A172 (cell line): ENCODE data around the gene SPATA32. TPM values are rescaled to one million over a fixed set of nuclear protein-coding genes. Genes with fewer than 3 reads are reported as not detected.

Experiments
- DNase-seq: peaks from one replicate; pipeline ENCODE4 v3.0.0-alpha.2; 2015; ENCODE audit warnings: low spot score
- total RNA-seq: library from RNA; depleted of rRNA; stranded (reverse); fragments of >200 nt; shearing (Covaris generic); gene quantifications from 2 replicates; pipeline ENCODE4 v1.2.3, GENCODE V29; 2014

SPATA32 gene
- total RNA-seq, 1 experiment from 2014 or later = not detected

GRCh38 chr17:45293413-45294211, 31.7 kb upstream of the SPATA32 start:
- peak; percentile 98 for DNase-seq

DNA sequence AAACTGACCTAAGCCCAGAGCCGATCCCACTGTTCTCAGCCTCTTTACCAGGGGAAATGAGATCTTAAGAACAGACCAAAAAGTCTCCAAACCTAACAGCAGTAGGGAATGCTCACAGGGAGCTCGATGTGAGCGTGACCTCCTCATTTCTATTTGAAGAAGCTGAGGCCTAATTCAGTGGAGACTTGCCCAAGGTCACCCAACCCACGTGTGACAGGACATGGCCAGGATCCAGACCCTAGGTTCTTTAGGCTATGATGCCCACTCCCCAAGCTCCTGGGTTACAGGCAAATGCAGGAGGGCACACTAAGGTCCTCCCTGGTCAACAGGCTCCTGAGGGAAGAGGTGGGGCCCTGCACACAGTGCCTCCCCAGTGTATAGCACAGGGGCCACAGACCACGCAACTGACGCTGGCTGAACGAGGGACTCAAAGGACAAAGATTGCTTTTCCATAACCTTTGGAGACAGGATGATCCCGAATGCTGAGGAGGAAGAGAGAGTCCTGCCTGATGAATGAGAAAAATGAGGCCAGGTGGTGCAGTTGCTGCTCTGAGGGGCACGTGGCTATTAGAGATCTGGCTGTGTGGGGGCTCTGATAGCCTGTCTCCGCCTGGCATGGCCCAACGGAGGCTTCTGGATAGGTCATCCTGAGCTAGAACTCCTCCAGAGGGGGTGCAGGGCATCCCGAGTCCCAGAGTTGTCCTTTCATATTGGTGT, 31.0 kb upstream of the SPATA32 start:
- DNase-seq = no peak

DNA sequence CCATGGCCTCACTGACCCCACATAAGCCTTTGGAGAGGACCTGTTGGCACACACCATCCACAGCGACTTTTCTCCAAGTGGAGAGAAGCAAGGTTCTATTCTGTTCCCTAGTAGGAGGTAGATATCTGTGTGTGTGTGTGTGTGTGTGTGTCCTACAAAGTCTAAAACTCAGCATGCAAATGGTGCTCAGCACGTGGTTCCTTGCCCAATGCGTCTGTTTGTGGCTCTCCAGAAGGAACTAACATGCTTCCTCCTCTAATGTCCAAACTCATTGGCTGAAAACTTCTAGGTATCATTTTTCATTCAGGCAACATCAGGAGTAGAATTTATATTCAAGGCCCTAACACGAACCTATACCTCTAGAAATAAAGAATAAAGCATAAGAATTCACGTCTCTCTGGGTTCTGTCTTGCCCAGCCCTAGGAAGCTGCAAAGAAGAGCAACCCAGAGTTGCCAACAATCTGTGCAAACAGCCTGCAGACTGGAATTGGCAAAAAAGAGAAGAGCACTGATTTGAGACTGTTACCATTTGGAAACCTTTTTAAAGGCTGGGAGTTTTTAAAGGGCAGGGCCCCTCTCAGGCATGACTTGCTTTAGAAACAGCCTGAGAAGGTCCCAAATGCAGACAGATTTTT, 29.4 kb upstream of the SPATA32 start:
- DNase-seq = no peak

GRCh38 chr17:45290269-45290765, 28.4 kb upstream of the SPATA32 start:
- no peak for DNase-seq

DNA sequence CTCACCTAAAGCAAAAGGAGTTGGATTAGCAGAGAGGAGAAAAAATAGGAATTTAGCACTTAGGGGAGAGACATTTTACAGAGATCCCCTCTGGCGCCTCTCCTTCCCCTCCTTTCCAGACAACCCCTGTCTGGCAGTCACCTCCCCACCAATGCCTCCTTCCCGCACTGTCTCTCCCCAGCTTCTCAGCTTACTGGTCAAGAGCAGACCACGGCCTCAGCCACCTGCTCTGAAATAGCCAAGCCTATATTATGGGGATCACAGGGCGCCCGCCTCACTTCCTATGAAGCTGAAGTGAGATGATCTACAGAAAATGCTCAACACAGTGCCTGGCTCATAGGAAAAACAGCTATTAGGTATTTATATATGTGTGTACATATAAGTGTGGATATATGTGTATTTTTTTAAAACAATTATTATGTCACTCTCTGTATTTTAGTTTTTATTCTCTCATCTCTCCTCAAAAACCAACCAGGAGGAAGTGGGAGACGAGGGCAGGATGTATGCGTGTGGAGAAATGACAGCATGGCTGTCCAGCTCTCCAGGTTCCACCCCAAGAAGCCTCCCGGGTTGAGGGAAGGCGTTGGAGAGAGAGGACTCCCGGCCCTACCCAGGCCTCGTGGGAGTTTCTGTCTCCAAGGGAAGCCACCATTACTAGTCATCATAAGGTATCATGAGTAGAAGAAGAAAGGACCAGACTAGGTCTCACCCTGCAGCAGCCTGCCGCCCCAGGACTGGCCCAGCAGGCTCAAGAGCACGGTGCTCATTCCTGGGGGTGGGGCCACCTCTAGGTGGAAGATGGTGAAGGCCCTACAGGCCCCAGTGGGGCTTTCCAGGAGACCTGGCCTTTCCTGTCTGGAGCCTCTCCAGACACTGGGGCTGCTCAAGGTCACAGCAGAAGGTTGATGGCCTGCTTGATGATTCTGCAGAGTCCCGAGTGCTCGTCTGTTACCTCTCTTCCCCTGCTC, 27.7 kb upstream of the SPATA32 start:
- DNase-seq = peak; percentile 40

DNA sequence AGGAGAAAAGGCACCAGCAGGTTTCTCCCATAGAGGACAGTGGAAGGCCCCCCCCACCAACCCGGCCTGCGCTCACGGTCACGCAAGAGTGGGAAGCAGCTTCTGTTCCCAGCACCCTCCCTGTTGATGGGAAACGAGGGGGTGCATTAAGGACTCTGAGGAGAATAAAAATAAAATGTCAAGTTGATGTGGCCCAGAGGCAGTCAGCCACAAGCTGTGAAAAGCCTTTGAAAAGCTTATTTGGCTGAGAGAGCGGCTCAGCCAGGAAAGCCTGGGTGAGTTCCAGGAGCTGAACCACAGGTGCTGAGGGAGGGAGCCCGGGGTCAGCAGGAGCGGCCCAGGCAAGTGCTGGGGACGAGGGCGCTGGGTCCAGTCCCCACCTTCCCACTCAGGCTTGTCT, 26.9 kb upstream of the SPATA32 start:
- no peak for DNase-seq

DNA sequence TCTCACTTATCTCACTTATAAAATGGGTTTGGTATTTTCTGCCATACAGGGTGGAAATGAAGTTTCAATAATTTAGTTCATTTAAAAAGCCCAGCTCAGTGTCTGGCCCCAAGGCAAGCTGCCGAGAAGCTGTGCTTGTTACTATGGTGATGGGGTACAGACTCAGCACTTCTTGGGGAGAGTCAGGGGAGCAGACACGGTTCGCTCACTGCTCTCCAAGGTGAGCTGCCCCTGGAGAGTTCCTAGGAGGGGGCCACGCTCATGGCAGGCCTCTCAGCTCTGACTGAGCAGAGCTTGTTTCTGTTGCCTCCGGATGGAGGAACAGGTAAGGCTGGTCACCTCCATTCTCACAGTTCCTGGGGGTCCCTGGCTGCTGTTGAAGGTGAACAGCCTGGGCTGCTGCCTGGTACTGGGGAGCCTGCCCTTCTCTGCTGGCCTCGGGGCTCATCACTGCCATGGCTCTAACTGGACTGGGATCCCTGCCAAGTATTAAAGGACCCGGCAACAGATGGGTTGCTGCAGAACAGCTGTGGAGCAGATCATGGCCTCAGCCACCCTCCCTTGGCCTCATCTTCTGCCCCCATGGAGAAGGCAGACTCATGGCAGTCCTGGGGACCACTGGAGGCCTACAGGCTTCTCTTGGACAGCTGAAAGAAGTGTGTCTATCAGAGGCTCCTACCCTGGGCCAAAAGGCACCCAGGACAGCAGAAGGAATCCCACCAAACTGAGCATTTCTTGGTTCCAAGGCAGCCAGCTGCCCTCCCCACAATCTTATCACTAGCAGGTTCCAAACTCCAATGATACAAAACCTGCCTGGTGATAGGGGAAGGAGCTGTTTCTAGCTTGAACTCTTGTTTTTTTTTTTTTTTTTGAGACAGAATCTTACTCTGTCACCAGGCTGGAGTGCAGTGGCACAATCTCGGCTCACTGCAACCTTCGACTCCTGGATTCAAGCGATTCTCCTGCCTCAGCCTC, 25.9 kb upstream of the SPATA32 start:
- no peak for DNase-seq

DNA sequence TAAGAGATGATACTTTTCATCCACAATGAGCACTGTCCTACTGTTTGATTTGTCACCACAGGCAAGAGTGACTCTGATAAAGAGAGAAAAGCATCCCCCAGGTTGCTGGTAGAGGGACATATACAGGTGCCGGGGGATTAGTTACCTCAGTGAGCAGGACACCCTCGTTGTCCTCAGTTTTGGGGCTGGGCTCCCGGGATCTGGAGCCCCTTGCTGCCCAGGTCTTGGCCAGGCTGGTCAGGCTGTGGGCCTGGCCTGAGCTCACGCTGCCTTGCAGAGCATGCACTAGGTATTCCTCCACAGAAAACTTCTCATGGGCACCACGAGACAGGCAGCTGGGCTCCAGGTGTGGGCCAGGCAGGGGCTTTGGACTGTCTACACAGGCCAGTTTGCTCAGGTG, 24.4 kb upstream of the SPATA32 start:
- no peak for DNase-seq

GRCh38 chr17:45284176-45285140, 22.6 kb upstream of the SPATA32 start:
- DNase-seq = no peak

GRCh38 chr17:45283711-45284110, 21.8 kb upstream of the SPATA32 start:
- DNase-seq = no peak

DNA sequence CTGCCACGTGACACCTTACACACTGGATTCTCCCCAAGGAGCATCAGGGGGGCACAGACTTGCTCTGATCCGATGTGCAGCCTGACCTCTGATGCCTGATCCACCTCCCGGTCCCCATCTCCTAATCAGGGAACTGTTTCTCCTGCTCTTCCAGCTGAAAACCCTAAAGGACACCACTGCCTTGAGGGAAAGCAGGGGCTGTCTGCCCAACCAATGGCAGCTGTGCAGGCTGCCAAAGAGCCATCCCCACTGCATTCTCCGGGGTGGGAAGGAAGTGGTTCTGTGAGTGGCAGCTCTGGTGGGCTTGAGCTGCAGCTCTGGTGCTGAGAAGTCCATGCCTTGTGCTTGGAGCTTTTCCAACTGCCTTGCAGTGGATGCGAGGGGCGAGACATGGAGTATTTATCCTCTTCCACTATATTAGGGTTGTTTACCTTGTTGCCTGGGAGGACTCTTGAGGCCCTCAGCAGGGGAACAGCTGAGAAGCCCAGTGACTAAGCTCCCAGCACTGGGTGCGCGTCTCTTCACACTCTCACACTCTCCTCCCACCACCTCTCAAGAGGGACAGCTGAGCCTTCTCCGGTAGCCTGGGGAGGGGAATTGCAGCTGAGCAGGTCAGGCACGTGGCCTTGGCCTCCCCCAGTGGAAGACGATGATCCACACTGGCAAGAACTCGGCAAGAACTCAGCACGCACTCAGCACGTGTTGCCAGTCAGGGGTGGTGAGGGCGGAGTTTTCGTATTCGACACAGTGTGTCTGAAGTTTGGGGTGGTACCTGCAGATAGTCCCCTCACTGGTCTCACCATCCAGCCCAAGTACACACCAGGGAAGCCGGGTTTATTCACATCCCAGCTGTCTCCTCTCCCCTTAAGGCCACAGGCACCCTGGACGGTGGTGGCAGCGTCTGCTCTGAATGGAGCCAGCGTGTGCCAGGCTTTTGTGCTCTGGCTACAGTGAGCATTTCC, 21.1 kb upstream of the SPATA32 start:
- DNase-seq = peak; percentile 83

DNA sequence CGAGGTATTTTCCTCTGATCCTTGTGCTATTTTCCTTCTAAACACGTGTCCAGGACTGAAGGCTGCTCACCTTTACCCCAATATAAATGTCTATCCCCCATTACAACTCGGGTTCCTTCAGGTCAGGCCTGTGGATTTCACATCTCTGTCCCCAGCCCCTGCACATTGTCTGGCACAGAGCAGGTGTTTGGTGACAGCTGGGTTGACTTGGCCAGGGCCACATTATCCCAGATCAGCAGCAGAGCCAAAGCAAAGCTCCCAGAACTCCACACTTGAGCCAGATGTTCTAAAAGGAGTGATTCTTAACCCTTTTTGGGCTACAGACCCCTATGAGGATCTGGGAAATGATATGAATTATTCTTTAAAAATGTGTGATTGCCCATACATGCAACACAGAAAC, 18.0 kb upstream of the SPATA32 start:
- DNase-seq = no peak

DNA sequence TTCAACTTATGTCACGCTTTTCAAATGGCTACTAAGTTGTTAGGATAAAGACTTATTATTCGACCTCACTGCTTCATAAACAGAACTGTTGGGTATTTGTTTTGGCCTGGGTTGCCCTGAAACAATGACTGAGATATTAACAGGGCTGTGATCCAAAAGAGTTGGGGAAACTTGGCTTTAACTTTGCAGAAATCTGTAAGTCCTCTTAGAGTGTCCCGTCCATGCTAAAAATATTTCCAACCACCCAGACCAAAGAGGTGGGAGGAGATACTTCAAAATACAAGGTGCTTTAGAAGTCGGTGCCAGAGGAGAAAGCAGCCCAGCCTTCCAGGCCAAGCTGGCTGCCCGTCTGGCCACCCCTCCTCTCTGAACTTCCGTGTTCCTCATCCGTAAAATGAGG, 16.1 kb upstream of the SPATA32 start:
- no peak for DNase-seq

DNA sequence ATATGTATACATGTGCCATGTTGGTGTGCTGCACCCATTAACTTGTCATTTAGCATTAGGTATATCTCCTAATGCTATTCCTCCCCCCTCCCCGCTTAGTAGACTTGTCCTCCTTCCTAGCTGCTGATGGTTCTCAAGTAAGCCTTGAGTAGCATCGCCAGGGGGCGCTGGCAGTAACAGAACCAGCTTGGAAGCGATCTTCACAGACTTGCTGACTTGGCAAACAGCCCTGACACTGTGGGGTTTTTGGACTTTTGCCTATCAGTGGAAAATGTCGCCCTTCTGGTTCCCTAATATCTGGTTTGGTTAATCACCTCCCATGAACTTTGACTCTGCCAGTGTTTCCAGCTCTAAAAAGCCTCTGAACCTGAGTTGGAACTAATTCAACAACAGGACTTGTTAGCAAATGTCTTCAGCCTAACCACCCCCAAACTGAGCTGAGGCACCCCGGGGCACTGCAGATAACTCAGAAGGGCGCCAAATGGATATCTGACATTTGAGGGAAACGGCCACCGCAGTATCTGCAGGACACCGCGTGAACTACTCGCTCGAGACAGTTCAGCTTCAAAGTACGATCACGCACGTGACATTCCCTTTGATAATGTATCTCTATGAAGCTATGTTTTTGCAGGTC, 15.4 kb upstream of the SPATA32 start:
- DNase-seq = peak; percentile 94

- DNase-seq = peak; percentile 67
Measured at GRCh38 chr17:45276031-45276430, 14.1 kb upstream of the SPATA32 start.

DNA sequence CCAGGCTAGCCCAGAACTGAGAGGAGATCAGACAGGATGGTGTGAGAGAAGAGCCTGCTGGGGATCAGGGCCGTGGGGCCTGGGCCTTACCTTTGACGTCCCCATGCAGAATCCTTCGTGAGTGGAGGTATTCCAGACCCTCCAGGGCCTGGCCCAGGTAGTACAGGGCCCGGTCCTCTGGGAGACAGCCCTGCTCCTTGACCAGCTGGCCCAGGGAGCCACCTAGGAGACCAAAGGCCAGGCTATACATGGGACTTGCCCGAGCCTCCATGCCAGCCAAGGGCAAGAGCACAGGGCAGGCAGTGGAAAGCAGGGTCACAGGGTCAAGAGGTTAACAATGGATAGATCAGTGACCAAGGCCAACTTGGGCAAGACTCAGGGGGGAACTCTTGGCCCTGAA, 12.1 kb upstream of the SPATA32 start:
- no peak for DNase-seq

GRCh38 chr17:45273551-45273957, 11.7 kb upstream of the SPATA32 start:
- no peak for DNase-seq
